WERI-Rb-1 (cell line): ENCODE measurements around the gene RPS13.
"Not testable (repeated sequence)": the region's sequence is repeated elsewhere in the genome, so short reads cannot be mapped to it uniquely, and the experiment has no call there.

ENCODE experiments used
- DNase-seq: peaks from one replicate; pipeline ENCODE4 v3.0.0-alpha.2; 2020
- H3K27ac ChIP-seq: fragments of 250-450 bp; sonication (Bioruptor Pico); 2 replicates; pipeline ENCODE4 v1.5.1; 2020; ENCODE audit warnings: mild to moderate bottlenecking, moderate library complexity
- H3K27me3 ChIP-seq: fragments of 250-450 bp; sonication (Bioruptor Pico); 2 replicates; pipeline ENCODE4 v1.5.1; 2021; ENCODE audit warnings: mild to moderate bottlenecking, low read depth, moderate library complexity; ENCODE audit not compliant: insufficient read depth, severe bottlenecking
- H3K36me3 ChIP-seq: fragments of 250-450 bp; sonication (Bioruptor Pico); 2 replicates; pipeline ENCODE4 v1.5.1; 2020; ENCODE audit warnings: mild to moderate bottlenecking, moderate library complexity
- H3K4me3 ChIP-seq: 2 replicates; pipeline ENCODE4 v1.5.1; 2011; ENCODE audit warnings: low read depth, mild to moderate bottlenecking, control low read depth, low read length
- H3K9me3 ChIP-seq: fragments of 250-450 bp; sonication (Bioruptor Pico); 2 replicates; pipeline ENCODE4 v1.5.1; 2021; ENCODE audit warnings: mild to moderate bottlenecking, moderate library complexity; ENCODE audit not compliant: severe bottlenecking
- CTCF ChIP-seq: IDR thresholded peaks from 2 replicates; pipeline ENCODE4 v1.5.1; 2011; ENCODE audit warnings: low read depth, mild to moderate bottlenecking, control low read depth, inconsistent platforms, low read length

Gene RPS13

GRCh38 chr11:17075506-17075905 lies 2.0 kb downstream of the RPS13 start:
- Histone ChIP-seq H3K4me3 (no peak overlapping the region), H3K36me3 (peaks cover 42% of the 10 kb centered on the region), H3K9me3 (no peaks in the 10 kb centered on the region), H3K27ac (no peak overlapping the region), H3K27me3 (no peaks in the 10 kb centered on the region)
- no peak for TF ChIP-seq CTCF
- DNase-seq: no peak

- H3K27me3 ChIP-seq: no peaks in the 10 kb centered on the region
- H3K4me3 ChIP-seq: no peak overlapping the region
- no peaks in the 10 kb centered on the region for H3K9me3 ChIP-seq
- no peak overlapping the region for H3K27ac ChIP-seq
- no peak for DNase-seq
- no peak for TF ChIP-seq CTCF
- H3K36me3 ChIP-seq: peaks cover 42% of the 10 kb centered on the region
These were observed 4.0 kb downstream of the RPS13 start for GRCh38 chr11:17073370-17074027.

GRCh38 chr11:17067417-17067816 lies 10.1 kb downstream of the RPS13 start:
- no peaks in the 10 kb centered on the region for H3K27me3 ChIP-seq

GRCh38 chr11:17066691-17067090 lies 10.8 kb downstream of the RPS13 start:
- H3K4me3 ChIP-seq: no peak overlapping the region
- no peak overlapping the region for H3K27ac ChIP-seq
- no peak for DNase-seq
- H3K9me3 ChIP-seq: peaks cover 4% of the 10 kb centered on the region
- no peak for TF ChIP-seq CTCF
- H3K36me3 ChIP-seq: no peaks in the 10 kb centered on the region
- H3K27me3 ChIP-seq: no peaks in the 10 kb centered on the region

More at GRCh38 chr11:17067417-17067816, 10.1 kb downstream of the RPS13 start:
- H3K27ac ChIP-seq: no peak overlapping the region
- no peak for DNase-seq
- no peak overlapping the region for H3K4me3 ChIP-seq
- H3K9me3 ChIP-seq: peaks cover 4% of the 10 kb centered on the region
- TF ChIP-seq CTCF: no peak
- H3K36me3 ChIP-seq: 0 out of 2 replicates have a peak, but pooled peaks cover 2% of the 10 kb centered on the region

- Histone ChIP-seq H3K9me3 (peaks cover 7% of the 10 kb centered on the region), H3K4me3 (no peak overlapping the region), H3K27me3 (no peaks in the 10 kb centered on the region), H3K36me3 (no peaks in the 10 kb centered on the region), H3K27ac (no peak overlapping the region)
- peak; percentile 78 for DNase-seq
- peak; percentile 89 for TF ChIP-seq CTCF
These were observed 14.1 kb downstream of the RPS13 start for GRCh38 chr11:17063171-17064002.

- not testable (repeated sequence) for DNase-seq, H3K36me3 ChIP-seq, H3K4me3 ChIP-seq
These were observed 26.3 kb downstream of the RPS13 start for GRCh38 chr11:17051146-17051545.

GRCh38 chr11:17048491-17048890 lies 29.0 kb downstream of the RPS13 start:
- H3K27ac ChIP-seq, H3K4me3 ChIP-seq: not testable (repeated sequence)

More at GRCh38 chr11:17051146-17051545, 26.3 kb downstream of the RPS13 start:
- H3K27ac ChIP-seq, H3K9me3 ChIP-seq, H3K27me3 ChIP-seq: not testable (repeated sequence)

More at GRCh38 chr11:17048491-17048890, 29.0 kb downstream of the RPS13 start:
- not testable (repeated sequence) for H3K36me3 ChIP-seq, H3K27me3 ChIP-seq, DNase-seq, H3K9me3 ChIP-seq
